AG10803 (cell line): ENCODE results near the gene INPP5A.

Experiments
- DNase-seq: peaks from one replicate; pipeline ENCODE4 v3.0.0; 2010; ENCODE audit warnings: low read depth
- H3K4me3 ChIP-seq: 2 replicates; pipeline ENCODE4 v1.5.1; 2011; ENCODE audit warnings: mild to moderate bottlenecking, low read length, control low read depth
- CTCF ChIP-seq: conservative IDR thresholded peaks from 2 replicates; pipeline ENCODE4 v1.5.1; 2011; ENCODE audit warnings: mild to moderate bottlenecking, low read length, control low read depth, inconsistent platforms

INPP5A gene

GRCh38 chr10:132748545-132749370 lies 211.2 kb downstream of the INPP5A start:
- no peak for TF ChIP-seq CTCF
- no peak for DNase-seq
- no peak overlapping the region for H3K4me3 ChIP-seq

GRCh38 chr10:132749371-132749795 lies 211.8 kb downstream of the INPP5A start:
- no peak for TF ChIP-seq CTCF
- no peak for DNase-seq
- no peak overlapping the region for H3K4me3 ChIP-seq

- DNase-seq = no peak
- no peak for TF ChIP-seq CTCF
- H3K4me3 ChIP-seq = no peak overlapping the region
Measured at GRCh38 chr10:132750936-132751335, 213.3 kb downstream of the INPP5A start.

DNA sequence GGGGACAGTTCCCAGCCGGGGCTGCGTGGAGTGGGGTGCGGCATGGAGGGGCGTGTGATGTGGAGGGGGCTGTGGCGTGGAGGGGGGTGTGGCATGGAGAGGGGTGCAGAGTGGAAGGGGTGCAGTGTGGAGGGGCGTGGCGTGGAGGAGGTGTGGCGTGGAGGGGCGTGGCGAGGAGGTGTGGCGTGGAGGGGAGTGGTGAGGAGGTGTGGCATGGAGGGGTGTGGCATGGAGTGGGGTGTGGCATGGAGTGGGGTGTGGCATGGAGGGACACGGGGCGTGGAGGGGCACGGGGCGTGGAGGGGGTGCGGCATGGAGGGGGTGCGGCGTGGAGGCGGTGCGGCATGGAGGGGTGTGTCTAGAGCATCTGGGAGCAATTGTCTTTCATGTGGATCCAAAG lies 214.8 kb downstream of the INPP5A start:
- no peak overlapping the region for H3K4me3 ChIP-seq
- no peak for TF ChIP-seq CTCF
- DNase-seq = no peak

DNA sequence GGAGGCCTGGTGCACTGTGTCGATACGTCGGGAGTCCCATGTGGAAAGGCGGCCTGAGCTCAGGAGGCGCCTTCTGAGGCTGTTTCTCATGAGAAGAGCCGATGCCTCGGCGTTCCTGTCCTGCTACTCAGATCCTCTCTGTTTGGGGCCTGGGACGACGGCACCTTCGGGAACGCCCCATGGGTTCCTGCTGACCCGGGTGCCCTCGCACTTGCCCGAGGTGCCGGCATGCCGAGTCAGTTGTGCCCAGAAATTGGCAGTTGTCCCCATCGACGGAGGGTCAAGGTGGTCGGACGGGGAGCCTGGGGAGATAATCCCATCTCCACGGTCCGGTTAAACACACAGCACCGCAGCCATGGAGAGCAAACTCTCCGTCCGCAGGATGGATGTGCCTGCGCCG lies 215.4 kb downstream of the INPP5A start:
- no peak for TF ChIP-seq CTCF
- DNase-seq = no peak
- no peak overlapping the region for H3K4me3 ChIP-seq

DNA sequence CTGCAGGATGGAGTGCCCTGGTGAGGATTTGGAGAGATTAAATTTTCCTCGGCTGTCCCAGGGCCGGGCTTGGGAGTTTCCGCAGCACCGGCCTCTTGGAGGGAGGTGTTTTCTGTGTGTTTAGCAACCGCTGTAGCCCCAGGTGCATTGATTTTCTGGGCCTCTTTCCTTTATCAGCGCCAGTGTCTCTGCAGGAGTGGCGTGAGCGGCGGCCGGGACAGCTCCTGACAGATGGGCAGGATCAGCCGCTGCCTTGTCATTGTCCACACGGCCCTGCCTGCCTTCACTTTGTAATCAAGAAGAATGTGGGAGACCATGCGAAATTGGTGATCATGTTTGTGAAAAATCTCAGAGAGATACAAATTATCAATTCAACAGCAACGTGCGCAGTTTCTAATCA lies 216.0 kb downstream of the INPP5A start:
- DNase-seq = no peak
- no peak for TF ChIP-seq CTCF
- H3K4me3 ChIP-seq = no peak overlapping the region

- DNase-seq = no peak
- H3K4me3 ChIP-seq = no peak overlapping the region
- no peak for TF ChIP-seq CTCF
Measured at GRCh38 chr10:132754071-132754470, 216.5 kb downstream of the INPP5A start.
